ENCODE measurements around the gene PLOD3.

Gene PLOD3

GRCh38 chr7:101179117-101179516 lies 38.3 kb downstream of the PLOD3 start:
- no peak for DNase-seq

- no peak for DNase-seq
Observed at GRCh38 chr7:101177644-101178043, 39.7 kb downstream of the PLOD3 start.

GRCh38 chr7:101175664-101176063 lies 41.7 kb downstream of the PLOD3 start:
- no peak for DNase-seq

- no peak for DNase-seq
Observed at GRCh38 chr7:101174322-101174854, 43.0 kb downstream of the PLOD3 start.

- DNase-seq, result peak; percentile 60
Observed at GRCh38 chr7:101173752-101174244, 43.6 kb downstream of the PLOD3 start.

GRCh38 chr7:101172854-101173751 lies 44.3 kb downstream of the PLOD3 start:
- DNase-seq, result no peak

GRCh38 chr7:101172005-101172853 lies 45.2 kb downstream of the PLOD3 start:
- DNase-seq, result peak; percentile 45

GRCh38 chr7:101171442-101171837 lies 45.9 kb downstream of the PLOD3 start:
- DNase-seq, result no peak

- DNase-seq, result no peak
Observed at GRCh38 chr7:101170617-101171441, 46.6 kb downstream of the PLOD3 start.

GRCh38 chr7:101169838-101170551 lies 47.4 kb downstream of the PLOD3 start:
- DNase-seq, result peak; percentile 75

GRCh38 chr7:101169110-101169837 lies 48.1 kb downstream of the PLOD3 start:
- no peak for DNase-seq

GRCh38 chr7:101168412-101169049 lies 48.9 kb downstream of the PLOD3 start:
- DNase-seq, result no peak

- no peak for DNase-seq
Observed at GRCh38 chr7:101167645-101168411, 49.6 kb downstream of the PLOD3 start.

- DNase-seq, result no peak
Observed at GRCh38 chr7:101166909-101167644, 50.3 kb downstream of the PLOD3 start.

GRCh38 chr7:101166648-101166908 lies 50.8 kb downstream of the PLOD3 start:
- DNase-seq, result no peak

- DNase-seq, result no peak
Observed at GRCh38 chr7:101165958-101166647, 51.3 kb downstream of the PLOD3 start.

- peak; percentile 95 for DNase-seq
Observed at GRCh38 chr7:101165075-101165957, 52.1 kb downstream of the PLOD3 start, which contains the start of gene VGF. TSS of gene VGF (minus strand) at chr7:101165569. CDS start at chr7:101164843, 726 bp downstream.
